Stimulated activated CD4-positive, alpha-beta T cell treated with anti-CD3 and anti-CD28 coated beads, TNF-alpha, amount 100 ng/mL, for 24 hours (primary cell): ENCODE measurements around the gene DPF1.

ENCODE experiments used
- DNase-seq, 3 experiments: peaks; one replicate each; pipeline ENCODE4 v3.0.0-alpha.2; 2020; ENCODE audit warnings: low read depth in 3 of 3

The DPF1 gene

GRCh38 chr19:38163419-38164290 is 60.4 kb downstream of the DPF1 start:
- no peak for DNase-seq

- DNase-seq, result no peak
These were observed 61.4 kb downstream of the DPF1 start for GRCh38 chr19:38162632-38163031.

GRCh38 chr19:38162094-38162493 is 61.9 kb downstream of the DPF1 start:
- DNase-seq, result no peak
